ENCODE measurements around the gene ATP1B4. TPM values are rescaled to one million over a fixed set of nuclear protein-coding genes. Genes with fewer than 3 reads are reported as not detected.

ATP1B4 gene
- total RNA-seq, 1 donor from 2014 or later, result 16.9 TPM

- intact Hi-C loops (cut with DNase I), result no loop called here
- no peak for DNase-seq (ENCODE audit: low spot score)
Observed at GRCh38 chrX:120367402-120368109, 5.7 kb downstream of the ATP1B4 start.

- intact Hi-C loops (cut with DNase I), result loop anchor here (10.0 kb wide), 1 partner anchor 82 kb away; no protein-coding TSS in a partner anchor
- no peak for DNase-seq (ENCODE audit: low spot score)
Observed at GRCh38 chrX:120372667-120373370, 10.9 kb downstream of the ATP1B4 start.

- DNase-seq (ENCODE audit: low spot score), result no peak
Observed at GRCh38 chrX:120377179-120377578, 15.3 kb downstream of the ATP1B4 start.

GRCh38 chrX:120377715-120378114 is 15.8 kb downstream of the ATP1B4 start:
- intact Hi-C loops (cut with DNase I), result loop anchor here (10.0 kb wide), 1 partner anchor 77 kb away; no protein-coding TSS in a partner anchor
- no peak for DNase-seq (ENCODE audit: low spot score)

More at GRCh38 chrX:120377179-120377578, 15.3 kb downstream of the ATP1B4 start:
- intact Hi-C loops (cut with DNase I), result loop anchor here (10.0 kb wide), 1 partner anchor 78 kb away; no protein-coding TSS in a partner anchor

- DNase-seq (ENCODE audit: low spot score), result no peak
- intact Hi-C loops (cut with DNase I), result loop anchor here (10.0 kb wide), 1 partner anchor 76 kb away; no protein-coding TSS in a partner anchor
Observed at GRCh38 chrX:120378570-120378969, 16.7 kb downstream of the ATP1B4 start.

GRCh38 chrX:120379937-120380681 is 18.2 kb downstream of the ATP1B4 start:
- no peak for DNase-seq (ENCODE audit: low spot score)
- intact Hi-C loops (cut with DNase I), result loop anchor here (10.0 kb wide), 1 partner anchor 75 kb away; no protein-coding TSS in a partner anchor

GRCh38 chrX:120380699-120381098 is 18.8 kb downstream of the ATP1B4 start:
- no peak for DNase-seq (ENCODE audit: low spot score)

GRCh38 chrX:120401301-120401700 is 39.4 kb downstream of the ATP1B4 start:
- intact Hi-C loops (cut with DNase I), result no loop called here
- no peak for DNase-seq (ENCODE audit: low spot score)

More at GRCh38 chrX:120380699-120381098, 18.8 kb downstream of the ATP1B4 start:
- intact Hi-C loops (cut with DNase I), result no loop called here

- intact Hi-C loops (cut with DNase I), result no loop called here
- no peak for DNase-seq (ENCODE audit: low spot score)
Observed at GRCh38 chrX:120402369-120402768, 40.5 kb downstream of the ATP1B4 start.

GRCh38 chrX:120406638-120407037 is 44.7 kb downstream of the ATP1B4 start:
- intact Hi-C loops (cut with DNase I), result no loop called here
- no peak for DNase-seq (ENCODE audit: low spot score)

GRCh38 chrX:120408168-120408567 is 46.3 kb downstream of the ATP1B4 start:
- intact Hi-C loops (cut with DNase I), result no loop called here
- DNase-seq (ENCODE audit: low spot score), result no peak

GRCh38 chrX:120419463-120419862 is 57.6 kb downstream of the ATP1B4 start:
- intact Hi-C loops (cut with DNase I), result no loop called here
- no peak for DNase-seq (ENCODE audit: low spot score)

GRCh38 chrX:120426599-120426998 is 64.7 kb downstream of the ATP1B4 start:
- no peak for DNase-seq (ENCODE audit: low spot score)
- intact Hi-C loops (cut with DNase I), result no loop called here

- intact Hi-C loops (cut with DNase I), result no loop called here
- no peak for DNase-seq (ENCODE audit: low spot score)
Observed at GRCh38 chrX:120428309-120428708, 66.4 kb downstream of the ATP1B4 start.

GRCh38 chrX:120429776-120430540 is 68.1 kb downstream of the ATP1B4 start:
- intact Hi-C loops (cut with DNase I), result no loop called here
- no peak for DNase-seq (ENCODE audit: low spot score)

Measured in cardiac septum (tissue), 1 donor.